ENCODE results near the gene AKAP1. TPM values are rescaled to one million over a fixed set of nuclear protein-coding genes. Genes with fewer than 3 reads are reported as not detected.

The AKAP1 gene
- total and polyA plus RNA-seq, 9 of the 15 experiments (the other 6 are each of a cell fraction or from before 2014, with no cell fraction given) = 12.9 to 63.8 (median 36.4) TPM

DNA sequence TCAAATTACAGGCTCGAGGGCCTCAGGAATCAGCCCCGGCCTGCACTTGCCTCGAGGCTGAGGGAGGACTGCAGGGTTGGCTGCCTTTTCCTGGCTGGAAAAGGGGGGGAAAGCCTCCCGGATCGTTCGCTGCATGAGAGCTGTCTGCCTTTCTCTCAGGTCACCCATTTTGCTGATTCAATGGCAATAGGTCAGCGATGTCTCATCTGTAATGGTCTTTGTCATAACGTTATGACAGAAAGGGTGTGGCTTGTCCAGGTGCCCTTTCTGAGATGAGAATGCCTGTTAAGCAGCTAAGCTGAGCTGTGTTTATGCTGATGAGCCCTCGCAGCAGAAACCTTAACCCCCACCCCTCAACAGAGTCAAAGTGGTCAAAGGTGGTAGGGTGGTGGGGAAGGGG, 81.8 kb downstream of the AKAP1 start:
- DNase-seq (ENCODE audit: extremely low read depth in 1 of 4, low spot score in 3 of 4) = no peak
- BruUV-seq (replicated peaks) = no TSS peak
- intact Hi-C loops (cut with micrococcal nuclease) = no loop called here

More for the DNA sequence above, 81.8 kb downstream of the AKAP1 start:
- ChIA-PET CTCF (ENCODE audit: low intra/inter-chr PET ratio) (no interaction called here), POLR2A (interaction anchor here (1.8 kb wide), 1 partner anchor 9 kb away, joined by 5 read pairs; no protein-coding TSS in a partner anchor)
- Histone ChIP-seq H3K27me3 (ENCODE audit: control insufficient read depth in 2 of 2, insufficient read depth in 2 of 2, low read length in 2 of 2) (peaks cover 6 to 16% of the 10 kb centered on the region in 2 experiments; a peak in 4 of 5 replicates), H2AFZ (ENCODE audit: low read depth, low read length) (no peak overlapping the region), H3K9me3 (replicated peaks; ENCODE audit: control insufficient read depth, insufficient read depth, low read depth, low read length) (no peaks in the 10 kb centered on the region), H3K4me1 (replicated peaks in 1 of 2; ENCODE audit: control insufficient read depth in 2 of 2, insufficient read depth in 2 of 2, low read length in 2 of 2) (no peaks in the 10 kb centered on the region; a peak in 2 of 5 replicates), H3K36me3 (ENCODE audit: control insufficient read depth, insufficient read depth, low read length) (no peaks in the 10 kb centered on the region), H4K20me1 (replicated peaks; ENCODE audit: control insufficient read depth, insufficient read depth, low read length) (no peaks in the 10 kb centered on the region), H3K9me1 (ENCODE audit: control insufficient read depth, insufficient read depth, low read length) (no peaks in the 10 kb centered on the region), H3K9ac (ENCODE audit: insufficient read depth in 1 of 2, low read depth in 2 of 2, low read length in 2 of 2) (peak overlapping the region in 1 of 2 experiments; percentile 51; a peak in 1 of 4 replicates), H3K27ac (ENCODE audit: extremely low read depth, low read depth, low read length) (no peak overlapping the region), H3K4me3 (no peak overlapping the region), H3K4me2 (ENCODE audit: insufficient read depth, low read length) (no peak overlapping the region; the same call in 1 of the 2 replicates), H3K79me2 (ENCODE audit: control insufficient read depth, insufficient read depth, low read length) (no peaks in the 10 kb centered on the region)
- in situ Hi-C loops (cut with MboI) = no loop called here
- TF ChIP-seq EZH2 (IDR thresholded peaks at IDR 0.05; ENCODE audit: borderline replicate concordance, low read depth, low read length) (no peak), SPI1 (IDR thresholded peaks at IDR 0.05; ENCODE audit: borderline replicate concordance, low read depth, low read length) (no peak), IFI16 (CRISPR knock-in tag; IDR thresholded peaks at IDR 0.05) (no peak), USF1 (CRISPR knock-in tag; IDR thresholded peaks at IDR 0.05) (no peak), ZNF316 (IDR thresholded peaks at IDR 0.05) (peak; percentile 8; the same call in 1 of the 2 replicates), C11orf30 (IDR thresholded peaks at IDR 0.05; ENCODE audit: low read depth) (peak; percentile 11; the same call in 1 of the 2 replicates), ZNF274 (IDR thresholded peaks at IDR 0.05; ENCODE audit: borderline replicate concordance, low read depth, low read length) (no peak), ZNF639 (CRISPR knock-in tag; conservative IDR thresholded peaks at IDR 0.05 in 1 of 2, IDR thresholded peaks at IDR 0.05 in 1 of 2) (no peak), HOXB6 (CRISPR knock-in tag; IDR thresholded peaks at IDR 0.05; ENCODE audit: borderline replicate concordance) (no peak), RFX7 (CRISPR knock-in tag; IDR thresholded peaks at IDR 0.05) (no peak), NUFIP1 (IDR thresholded peaks at IDR 0.05; ENCODE audit: partially characterized antibody) (no peak), KLF13 (tag; IDR thresholded peaks at IDR 0.05; ENCODE audit: borderline replicate concordance, low read depth) (no peak), FOXJ3 (CRISPR knock-in tag; IDR thresholded peaks at IDR 0.05) (no peak), ZBTB11 (CRISPR knock-in tag; IDR thresholded peaks at IDR 0.05) (peak in 1 of 3 experiments; percentile 39; a peak in 1 of 6 replicates), NFATC3 (IDR thresholded peaks at IDR 0.05) (no peak)
- ATAC-seq (no peak; the same call in 2 of the 3 replicates), FAIRE-seq (no peak)
- WGBS (ENCODE audit: insufficient coverage, low coverage, missing lambda C conversion rate) = 1% methylated on average over 9 of the region's 9 CpGs

Data from K562 (cell line).